GM21528 (cell line): ENCODE measurements around the gene ARID1B.

Source experiments
- ATAC-seq: cut with Tn5 transposase; IDR thresholded peaks from one replicate; pipeline ENCODE4 v1.9.1; 2021; ENCODE audit warnings: mild to moderate bottlenecking, moderate library complexity; ENCODE audit not compliant: unreplicated experiment, low FRiP score

The ARID1B gene

DNA sequence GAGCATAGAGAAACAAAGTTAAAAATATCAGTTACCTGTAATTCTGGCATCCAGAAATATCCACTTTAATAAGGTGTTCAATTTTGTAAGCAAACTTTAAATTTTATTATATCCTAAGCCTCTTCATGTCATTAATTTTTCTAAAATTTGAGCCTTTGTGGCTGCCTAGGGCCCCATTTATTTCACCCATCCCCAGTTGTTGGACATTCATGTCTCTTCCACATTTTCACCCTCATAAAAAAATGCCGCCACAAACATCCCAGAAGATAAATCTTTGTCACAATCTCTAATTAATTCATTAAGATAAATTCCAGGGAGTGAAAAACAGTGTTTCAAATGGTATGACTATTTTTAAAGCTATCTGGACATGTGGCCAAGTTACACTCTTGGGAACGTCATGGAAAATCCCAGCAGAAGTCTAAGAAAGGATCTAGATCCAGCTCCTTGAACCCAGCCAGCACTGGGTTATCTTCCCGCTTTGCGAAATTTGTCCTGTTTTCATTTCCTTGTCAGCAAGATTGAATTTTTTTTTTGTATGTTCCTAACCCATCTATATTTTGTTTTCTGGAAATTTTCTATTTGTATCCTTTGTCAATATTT lies 448.9 kb downstream of the ARID1B start:
- ATAC-seq: no peak

DNA sequence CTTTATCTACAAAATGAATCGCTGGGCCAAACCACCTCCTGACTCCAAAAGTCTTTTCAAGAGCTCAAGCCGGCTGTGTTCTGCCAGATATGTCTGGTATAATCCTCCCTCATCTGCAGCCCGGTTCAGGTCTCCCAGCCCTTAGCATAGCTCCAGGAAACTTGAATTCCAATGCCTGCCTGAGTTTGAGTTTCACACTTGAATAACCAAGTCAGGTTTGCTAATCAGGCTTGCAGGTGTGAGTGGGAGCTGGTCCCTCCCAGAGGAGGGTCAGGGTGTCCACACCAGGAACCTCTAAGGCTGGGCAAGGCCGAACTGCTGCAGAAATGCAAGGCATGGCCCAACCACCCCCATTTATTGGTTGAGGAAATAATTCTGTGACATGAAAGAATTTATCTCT lies 449.6 kb downstream of the ARID1B start:
- ATAC-seq: no peak

DNA sequence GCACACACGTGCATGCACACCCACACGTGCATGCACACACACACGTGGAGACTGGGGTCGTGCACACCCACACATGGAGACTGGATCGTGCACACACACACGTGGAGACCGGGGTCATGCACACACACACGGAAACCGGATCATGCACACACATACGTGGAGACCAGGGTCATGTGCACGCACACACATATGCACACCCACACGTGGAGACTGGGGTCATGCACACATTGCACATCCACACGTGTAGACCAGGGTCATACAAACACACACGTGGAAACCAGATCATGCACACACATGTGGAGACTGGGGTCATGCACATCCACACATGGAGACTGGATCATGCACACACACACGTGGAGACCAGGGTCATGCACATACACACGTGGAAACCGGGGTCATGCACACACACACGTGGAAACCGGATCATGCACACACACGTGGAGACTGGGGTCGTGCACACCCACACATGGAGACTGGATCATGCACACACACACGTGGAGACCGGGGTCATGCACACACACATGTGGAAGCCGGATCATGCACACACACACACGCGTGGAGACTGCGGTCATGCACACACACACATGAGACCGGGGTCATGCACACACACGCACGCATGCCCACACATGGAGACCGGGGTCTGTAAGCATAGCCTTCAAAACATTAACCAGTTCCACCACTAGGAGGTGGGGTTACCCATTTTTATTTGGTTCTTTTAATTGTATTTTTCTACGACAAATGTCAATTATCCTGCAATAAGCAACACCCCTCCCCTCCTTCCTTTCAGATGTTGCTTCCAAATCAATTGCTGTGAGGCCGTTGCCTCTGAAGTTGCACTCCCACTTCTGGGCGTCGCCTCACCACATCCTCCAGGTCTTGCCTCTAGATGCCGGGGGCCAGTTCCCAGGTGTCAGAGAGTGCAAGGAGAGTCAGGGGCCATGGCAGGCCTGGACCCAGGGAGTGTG lies 450.3 kb downstream of the ARID1B start:
- no peak for ATAC-seq

DNA sequence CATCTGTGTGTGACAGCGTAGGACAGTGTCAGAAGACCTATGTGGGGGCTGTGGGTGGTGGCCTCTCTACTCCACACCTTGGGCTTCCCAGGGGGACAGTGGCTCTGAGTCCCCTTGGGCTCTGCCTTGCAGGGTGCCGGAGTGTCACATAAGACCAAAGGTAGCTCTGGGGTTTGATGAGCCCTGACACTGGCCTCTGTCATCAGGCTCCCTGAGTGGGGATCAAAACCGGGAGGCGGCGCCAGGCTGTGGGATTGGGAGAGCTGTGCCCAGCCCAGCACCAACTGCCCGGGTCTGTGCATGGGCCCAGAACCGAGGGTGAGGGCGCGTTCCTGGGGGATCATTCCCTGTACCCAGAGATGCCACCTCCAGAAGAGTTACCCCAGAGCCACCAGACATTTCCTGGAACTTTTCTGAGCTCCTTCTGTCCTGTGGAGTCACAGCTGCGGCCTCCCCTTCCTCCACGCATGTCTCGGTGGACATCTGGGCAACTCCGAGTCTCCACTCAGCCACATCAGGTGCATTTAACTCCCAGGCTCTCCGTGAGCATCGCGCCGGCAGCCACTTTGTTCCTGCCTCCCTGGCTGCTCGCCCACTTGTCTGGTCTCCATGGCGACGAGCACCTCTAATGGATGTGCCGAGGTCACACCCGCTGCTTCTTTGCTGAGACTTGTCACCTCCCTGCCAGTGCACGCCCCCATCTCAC lies 451.4 kb downstream of the ARID1B start:
- ATAC-seq: no peak

DNA sequence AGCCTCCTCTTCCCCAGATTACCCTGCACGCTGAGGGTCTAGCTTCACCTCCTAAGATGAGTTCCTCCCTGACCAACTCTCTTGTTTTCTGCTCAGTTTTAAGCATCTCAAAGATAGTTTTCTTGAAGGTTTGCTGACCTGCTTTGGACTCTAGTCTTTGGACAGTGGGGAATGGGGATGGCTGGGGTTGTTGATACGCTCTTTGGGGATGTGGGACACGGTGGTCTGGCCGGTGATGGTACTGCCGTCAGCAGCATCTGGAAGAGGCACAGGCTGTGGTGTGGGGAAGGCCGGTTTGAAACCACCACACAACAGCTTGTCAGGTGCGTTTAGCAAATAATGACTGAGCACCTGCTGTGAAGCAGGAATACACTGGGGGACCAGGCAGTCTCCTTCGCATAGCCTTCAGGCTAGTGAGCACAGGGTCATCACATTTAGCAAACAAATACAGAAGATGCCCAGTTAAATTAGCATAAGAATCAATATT lies 452.0 kb downstream of the ARID1B start:
- ATAC-seq: no peak

DNA sequence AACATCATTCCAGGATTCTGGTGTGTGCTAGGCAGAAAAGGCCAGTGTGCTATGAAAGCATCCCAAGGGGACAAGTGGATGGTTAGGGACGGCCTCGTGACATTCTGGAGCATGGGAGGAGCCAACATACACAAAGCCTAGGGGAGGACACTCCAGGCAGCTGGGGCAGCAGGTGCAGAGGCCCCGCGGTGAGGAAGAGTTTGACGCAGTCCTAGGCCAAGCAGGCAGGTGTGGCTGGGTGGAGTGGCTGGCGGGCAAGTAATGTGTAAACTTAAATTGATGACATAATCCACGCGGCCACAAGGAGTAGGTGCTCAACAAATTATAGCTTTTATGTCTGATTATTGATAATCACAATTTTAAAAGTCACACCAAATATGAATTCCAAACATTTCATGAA lies 452.5 kb downstream of the ARID1B start:
- no peak for ATAC-seq

DNA sequence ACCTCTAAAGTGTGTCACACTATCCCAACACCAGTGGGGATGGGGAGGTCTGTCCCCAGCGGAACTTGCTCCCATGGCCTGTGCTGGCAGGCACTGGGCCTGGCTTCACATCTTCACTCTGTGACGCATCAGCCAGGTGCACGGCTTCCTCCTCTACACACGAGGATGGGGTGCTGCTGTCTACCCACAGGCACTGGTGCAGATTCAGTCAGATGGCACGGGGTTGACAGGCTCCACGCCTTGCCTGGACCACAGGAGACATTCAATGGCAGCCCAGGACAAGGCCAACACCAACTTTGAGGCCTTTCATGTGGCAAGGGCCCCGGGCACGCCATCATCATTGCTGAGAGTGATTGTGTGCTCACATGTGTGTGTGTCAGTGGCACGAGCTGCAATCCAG lies 453.7 kb downstream of the ARID1B start:
- no peak for ATAC-seq

DNA sequence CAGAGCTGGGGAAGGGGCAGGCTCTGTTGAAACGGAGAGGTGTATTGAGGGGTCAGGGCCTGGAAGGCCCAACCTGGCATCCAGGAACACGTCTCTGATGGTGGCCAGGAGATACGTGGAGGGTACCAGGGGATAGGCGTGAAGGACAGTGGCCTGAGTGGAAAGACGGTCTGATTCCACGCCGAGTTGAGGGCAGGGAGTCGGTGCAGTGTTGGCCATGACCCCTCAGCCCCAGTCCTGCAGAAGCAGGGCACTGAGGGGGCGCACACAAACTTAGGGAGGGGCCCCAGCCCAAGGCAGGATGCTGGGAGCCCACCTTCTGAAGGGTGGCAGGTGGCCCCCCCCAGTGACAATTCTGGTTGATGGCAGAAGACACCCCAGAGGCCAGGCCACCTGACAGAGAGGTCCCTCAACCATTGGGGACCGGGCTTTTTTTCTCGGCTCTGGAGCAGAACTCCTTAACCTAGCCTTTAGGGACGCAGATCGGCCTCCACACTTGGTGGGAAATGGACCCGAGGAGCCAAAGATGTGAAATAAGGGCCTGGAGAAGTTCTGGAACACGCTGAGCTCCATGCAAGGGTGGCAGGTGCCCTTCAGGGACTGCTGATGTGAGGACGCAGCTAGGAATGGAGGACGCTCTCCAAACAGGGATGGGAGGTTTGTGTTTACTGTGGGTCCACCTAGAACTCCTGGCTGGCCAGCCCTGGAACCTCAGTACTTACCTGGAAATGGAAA lies 455.1 kb downstream of the ARID1B start:
- no peak for ATAC-seq

DNA sequence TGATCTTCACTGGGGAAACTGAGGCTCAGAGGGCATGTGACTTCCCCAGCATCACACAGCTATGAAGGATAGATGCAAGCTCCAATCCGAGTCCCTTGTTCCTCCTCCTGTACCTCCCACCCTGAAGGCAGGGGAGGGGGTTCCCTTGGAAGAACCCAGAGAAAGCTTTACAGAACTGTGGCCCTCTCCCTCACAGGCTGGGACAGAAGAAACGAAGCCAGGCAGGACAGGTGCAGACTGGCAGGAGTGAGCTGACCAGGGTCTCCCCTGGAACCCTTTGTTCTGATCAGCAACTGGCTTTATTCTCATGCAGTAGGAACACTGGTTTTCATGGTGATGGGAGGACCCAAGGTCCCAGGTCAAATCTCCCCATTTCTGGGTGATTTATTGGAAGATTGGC lies 456.0 kb downstream of the ARID1B start:
- ATAC-seq: no peak

DNA sequence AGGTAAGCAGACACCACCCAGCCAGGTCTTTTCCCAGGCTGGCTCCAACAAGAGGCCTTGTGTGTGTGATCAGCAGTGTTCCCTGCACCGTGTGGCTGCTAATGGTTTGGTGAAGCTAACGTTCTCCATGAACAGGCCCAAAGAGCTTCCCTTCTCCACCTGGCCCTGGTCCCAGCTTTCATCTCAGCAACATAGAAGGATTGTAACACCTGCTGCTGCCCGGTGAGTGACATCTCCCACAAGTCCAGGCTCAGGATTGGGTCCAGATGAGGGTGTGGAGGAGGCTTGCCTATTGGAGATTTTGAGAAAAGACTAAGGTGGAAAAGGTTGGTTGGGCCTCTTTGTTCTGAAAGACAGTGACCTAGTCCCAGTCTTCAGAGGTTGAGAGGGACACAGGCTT lies 456.5 kb downstream of the ARID1B start:
- ATAC-seq: no peak

DNA sequence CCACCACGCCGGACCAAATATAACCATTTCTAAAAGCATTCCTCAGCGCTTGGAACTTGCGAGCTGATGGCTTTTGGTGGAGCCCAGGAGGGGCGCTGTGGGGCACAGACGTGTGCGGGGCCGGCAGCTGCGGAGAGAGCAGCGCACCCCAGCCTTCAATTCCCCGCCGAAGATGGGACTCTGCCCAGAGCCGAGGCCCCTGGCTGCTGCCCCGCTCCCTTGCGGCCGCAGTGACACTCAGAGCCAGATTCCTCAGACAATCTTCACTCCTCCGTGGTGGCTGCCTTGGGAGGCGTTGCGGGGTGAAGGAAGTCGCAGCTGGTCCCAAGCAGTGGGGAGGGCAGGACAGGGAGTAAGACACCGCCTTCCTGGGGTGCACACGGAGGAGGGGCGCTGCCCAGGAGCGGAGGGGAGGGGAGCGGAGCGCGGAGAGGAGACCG lies 458.4 kb downstream of the ARID1B start:
- no peak for ATAC-seq

DNA sequence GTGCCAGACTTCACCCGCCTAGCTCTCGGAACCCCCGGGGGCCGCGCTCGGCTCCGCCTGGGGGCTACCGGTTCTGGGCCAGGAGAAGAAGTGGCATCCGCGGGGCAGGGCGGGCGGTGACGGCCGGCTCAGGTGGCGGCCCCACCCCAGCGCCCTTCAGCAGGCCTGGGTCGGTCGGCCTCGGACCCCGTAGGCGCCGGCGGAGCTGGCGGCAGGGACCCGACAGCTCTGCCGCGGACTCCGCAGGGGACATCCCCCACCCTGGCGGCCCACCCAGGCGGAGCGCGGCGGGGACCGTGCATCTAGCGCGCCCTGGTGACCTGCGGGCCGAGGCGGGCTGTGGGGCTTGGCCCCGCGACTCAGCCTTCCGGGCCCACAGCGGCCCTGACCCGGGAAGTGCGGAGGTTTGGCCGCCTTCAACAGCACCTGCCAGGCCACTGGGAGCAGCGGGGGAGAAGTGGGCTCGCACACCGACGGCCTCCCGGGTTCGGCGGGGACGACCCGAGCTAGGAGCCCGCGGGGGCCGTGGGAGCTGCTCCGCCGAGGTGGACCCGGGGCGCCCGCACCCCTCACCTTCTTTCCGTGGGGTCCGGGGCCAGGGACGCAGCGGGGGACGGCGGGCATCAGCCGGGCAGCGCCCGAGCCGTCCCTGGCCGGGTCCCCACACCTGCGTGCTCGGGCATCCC lies 459.0 kb downstream of the ARID1B start:
- no peak for ATAC-seq

DNA sequence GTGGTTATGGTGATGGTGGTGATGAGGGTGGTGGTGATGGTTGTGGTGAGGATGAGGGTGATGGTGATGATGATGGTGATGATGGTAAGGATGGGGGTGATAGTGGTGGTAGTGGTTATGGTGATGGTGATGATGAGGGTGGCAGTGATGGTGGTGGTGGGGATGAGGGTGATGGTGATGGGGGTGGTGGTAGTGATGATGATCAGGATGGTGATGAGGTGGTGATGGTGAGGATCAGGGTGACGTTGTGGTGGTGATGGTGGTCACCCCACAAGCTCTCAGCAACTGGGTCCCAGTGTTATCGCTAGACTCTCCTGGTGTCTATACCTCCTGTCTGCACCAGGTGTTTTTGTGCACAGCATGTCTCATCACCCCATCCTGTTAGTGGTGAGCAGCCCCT lies 461.2 kb downstream of the ARID1B start:
- no peak for ATAC-seq

DNA sequence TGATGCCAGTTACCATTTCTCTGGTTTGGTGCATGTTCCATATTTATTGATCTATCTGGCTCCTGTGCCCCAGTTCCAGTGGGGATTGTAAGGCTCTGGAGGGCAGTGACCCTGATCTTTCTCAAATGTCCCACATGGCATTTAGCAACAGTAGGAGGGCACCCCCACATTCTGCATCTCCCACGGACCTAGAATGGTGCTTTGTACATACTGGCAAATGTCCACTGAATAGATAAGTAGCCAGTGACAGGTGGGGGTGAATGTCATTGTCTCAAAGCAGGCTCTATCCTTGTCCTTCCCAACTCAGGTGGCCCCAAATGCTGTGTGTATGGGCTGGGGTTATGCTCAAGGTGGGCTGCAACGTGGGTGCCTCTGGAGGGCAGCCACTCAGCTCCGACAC lies 462.0 kb downstream of the ARID1B start:
- no peak for ATAC-seq

DNA sequence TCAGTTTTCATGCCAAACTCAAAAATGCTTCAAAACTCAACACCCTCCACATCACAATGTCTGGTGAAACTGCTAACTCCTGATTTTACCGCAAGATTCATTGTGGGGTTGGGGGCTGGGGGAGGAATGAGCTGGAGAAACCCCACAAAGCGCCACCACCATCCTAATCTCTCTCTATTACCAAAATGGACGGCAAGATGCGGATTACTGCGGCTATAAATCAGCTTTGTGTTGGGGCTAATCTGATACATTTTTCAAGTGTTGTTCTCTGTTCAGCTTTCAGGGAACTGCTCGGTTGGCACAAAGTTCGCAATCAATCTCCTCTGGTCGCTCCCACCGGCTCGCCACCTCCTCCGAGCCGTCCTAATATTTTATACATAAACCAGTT lies 462.5 kb downstream of the ARID1B start:
- ATAC-seq: no peak

DNA sequence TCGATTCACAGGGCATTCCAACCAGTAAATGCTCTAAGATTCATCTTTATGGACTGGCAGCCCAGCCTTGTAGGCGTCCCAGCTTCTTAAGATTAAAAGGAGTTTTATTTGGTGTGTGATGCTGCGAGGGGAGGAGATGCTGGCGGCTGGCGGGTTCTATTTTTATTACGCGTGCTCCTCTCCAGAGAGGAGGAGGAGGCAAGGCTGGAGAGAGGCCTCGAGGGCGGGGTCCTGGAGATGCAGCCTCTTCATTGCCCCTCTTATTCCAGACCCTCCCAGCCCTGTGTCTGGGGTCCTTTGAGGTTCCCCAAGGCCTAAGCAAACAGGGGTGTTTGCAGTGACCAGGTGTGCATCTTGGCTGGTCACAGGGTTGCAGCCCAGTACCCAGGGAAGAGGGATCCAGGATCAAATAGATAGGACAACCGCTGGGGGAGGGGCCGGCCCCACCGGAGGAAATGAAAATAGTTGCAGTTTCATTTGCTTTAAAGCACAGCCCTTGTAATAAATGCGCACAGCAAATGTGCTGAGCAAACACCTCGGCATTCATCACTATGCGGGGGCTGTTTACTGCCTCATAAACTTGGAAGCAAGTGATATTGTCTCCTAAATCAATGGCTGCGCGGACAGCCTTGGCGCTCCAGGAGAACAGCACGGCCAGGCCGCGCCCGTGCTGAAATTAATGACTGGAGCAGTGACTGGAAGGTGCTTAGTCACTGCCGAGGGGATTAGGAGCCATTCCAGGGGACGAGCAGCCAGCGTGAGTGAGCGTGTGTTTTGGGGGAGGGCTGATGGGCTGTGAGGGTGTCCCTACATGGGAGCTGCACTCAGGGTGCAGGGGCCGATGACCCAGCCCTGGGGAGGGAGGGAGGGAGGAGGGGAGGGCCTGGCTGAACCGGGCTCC lies 463.1 kb downstream of the ARID1B start:
- ATAC-seq: no peak

DNA sequence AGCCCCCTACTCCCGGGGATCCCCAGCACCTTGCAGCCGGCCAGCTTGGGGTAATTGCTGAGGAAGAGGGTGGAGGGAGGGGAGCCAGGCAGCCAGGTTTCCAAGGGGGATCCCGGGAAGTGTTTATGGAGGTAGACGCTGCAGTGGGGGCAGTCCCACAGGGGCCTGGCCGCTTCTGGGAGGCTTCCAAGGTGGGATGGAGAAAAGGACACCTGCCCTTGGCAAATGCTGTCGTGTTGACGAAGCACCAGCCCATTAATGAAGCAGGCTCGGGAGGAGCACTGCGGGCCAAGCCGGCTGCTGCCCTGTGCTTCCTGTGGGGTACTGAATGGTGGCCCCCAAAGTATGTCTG lies 463.8 kb downstream of the ARID1B start:
- ATAC-seq: no peak

DNA sequence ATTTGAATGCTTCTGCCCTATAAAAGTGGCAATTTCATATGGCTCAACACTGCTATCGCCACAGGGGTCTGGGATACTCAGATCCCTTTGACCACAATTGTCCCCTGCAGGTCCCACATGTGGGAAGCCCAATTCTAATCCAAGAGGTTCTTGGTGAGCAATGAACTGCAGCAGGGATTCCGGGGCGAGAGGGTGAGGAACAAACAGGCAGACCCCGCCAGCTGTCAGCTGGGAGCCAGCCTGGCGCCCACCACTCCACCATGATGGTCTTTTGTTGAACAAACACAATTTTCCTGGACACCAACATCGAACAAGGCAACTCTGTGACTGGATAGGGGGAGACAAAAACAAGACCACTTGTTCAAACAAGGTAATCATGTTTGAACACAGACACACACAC lies 465.6 kb downstream of the ARID1B start:
- no peak for ATAC-seq

DNA sequence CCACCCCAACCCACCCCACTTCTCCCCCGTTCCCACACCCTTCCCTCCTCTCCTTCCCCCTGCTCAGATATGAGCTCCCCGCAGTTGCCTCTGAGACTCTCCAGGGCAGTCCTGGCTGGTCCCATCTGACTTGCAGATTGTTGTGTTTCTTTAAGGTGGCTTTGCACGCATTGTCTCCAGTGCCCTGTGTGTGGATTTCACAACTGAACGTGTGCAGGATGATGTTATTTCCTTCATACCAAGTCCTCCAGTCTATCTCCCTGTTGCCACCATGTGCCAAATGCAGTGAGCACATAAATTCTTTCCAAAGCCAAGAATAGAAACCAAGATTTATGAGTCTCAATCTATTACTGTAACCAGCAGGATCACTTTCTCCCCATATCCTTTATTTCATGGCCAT lies 467.0 kb downstream of the ARID1B start:
- ATAC-seq: no peak
